Dermis microvascular lymphatic vessel endothelial cell (primary cell): ENCODE results near the gene PIGR. TPM values are rescaled to one million over a fixed set of nuclear protein-coding genes. Genes with fewer than 3 reads are reported as not detected.

ENCODE experiments used
- DNase-seq, 2 donors: peaks; one replicate each; pipeline versions ENCODE4 v3.0.0 to v3.0.0-alpha.2; 2010; ENCODE audit warnings: low read depth in 2 of 2
- total RNA-seq: library from RNA; depleted of rRNA; stranded (reverse); fragments of >200 nt; gene quantifications from 2 replicates; pipeline ENCODE4 v1.2.1, GENCODE V29; 2014

The PIGR gene
- total RNA-seq, 1 donor from 2014 or later = not detected

DNA sequence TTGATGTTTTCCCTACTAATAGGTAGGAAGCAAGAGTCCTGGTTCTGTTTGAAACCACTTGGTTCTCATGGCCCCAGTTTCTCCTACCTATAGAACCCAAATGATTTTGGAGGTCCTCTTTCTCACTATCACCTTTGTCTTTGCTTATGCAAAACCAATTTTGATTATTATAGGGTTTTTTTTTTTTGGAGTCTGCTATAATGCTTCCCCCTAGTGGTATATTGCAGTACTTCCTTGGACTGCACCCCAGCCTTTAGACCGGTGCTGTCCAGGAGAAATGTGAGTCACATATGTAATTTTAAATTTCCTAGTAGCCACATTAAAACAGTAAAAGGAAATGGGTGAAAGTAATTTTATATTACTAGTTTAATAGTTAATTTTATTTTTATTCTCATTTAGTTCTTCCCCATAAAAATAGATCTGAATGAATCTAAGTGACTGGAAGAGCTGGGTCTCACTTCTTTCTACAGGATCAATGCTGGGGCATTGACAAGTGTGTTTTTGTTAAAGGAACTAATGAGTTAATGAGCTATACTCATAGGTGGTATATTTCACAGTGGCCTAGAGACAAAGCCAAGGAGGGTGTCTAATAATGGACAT, 35.1 kb downstream of the PIGR start:
- DNase-seq = peak; percentile 40 to 62

DNA sequence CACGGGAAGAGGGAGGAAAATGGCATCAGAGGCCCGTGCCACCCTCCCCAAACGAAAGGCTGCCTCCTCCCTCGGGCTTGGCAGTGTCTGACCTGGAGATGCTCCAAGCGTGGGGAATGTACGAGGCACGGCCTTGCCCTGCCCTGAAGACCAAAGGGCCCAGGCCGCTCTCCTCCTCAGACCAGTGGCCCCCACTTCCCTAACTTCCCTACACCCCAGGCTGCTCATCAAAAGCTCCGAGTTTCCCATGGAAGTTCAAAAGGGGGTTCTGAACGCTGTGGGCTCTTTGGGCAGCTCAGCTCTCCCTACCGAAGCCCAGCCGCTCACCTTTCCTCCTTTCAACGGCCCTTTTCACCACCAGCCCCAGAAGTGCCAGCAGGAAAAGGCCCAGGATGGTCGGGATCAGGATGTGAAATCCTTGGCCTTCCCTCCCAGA, 36.4 kb downstream of the PIGR start:
- no peak for DNase-seq

DNA sequence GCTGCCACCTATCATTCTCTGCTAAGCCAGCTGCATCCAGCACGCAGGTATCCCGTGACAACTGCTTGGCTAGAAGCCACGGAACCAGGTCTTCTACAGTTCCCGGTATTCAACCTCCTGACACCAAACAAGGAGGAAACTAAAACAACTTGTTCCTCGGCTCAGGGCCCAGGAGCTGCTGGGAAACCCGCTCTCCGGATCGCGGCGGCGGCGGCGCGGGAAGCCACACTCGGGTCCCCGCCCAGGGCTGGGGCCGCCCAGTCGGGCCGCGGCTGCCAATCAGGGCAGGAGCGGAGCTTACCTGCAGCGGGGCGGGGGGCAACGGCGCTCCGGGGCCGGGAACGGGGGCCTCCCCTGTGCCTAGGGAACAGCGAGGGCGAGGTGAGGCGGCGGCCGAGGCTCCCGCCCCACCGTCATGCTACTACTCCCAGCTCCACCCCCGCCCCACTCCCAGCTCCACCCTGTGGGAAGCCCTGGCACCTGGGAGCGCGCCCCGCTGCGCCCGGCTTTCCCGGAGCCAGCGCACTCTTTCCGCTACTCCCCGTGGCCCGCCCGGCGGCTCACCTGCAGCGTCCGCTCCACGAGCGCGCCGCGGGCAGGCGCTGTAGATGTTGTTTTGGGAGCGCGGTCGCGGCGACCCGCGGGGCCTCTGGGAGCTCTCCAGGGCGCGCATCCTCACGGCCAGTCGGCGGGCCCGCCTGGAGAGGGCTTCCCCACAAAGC, 36.9 kb downstream of the PIGR start:
- no peak for DNase-seq

DNA sequence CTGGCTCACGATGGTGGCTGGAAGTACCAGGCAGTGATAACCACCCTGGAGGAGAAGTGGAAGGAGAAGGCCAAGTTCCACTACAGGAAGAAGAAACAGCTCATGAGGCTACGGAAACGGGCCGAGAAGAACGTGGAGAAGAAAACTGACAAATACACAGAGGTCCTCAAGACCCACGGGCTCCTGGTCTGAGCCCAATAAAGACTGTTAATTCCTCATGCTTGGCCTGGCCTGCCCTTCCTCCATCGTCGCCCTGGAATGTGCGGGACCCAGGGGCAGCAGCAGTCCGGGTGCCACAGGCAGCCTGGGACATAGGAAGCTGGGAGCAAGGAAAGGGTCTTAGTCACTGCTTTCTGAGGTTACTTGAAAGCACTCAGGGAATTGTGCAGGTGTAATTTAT, 38.2 kb downstream of the PIGR start:
- no peak for DNase-seq

DNA sequence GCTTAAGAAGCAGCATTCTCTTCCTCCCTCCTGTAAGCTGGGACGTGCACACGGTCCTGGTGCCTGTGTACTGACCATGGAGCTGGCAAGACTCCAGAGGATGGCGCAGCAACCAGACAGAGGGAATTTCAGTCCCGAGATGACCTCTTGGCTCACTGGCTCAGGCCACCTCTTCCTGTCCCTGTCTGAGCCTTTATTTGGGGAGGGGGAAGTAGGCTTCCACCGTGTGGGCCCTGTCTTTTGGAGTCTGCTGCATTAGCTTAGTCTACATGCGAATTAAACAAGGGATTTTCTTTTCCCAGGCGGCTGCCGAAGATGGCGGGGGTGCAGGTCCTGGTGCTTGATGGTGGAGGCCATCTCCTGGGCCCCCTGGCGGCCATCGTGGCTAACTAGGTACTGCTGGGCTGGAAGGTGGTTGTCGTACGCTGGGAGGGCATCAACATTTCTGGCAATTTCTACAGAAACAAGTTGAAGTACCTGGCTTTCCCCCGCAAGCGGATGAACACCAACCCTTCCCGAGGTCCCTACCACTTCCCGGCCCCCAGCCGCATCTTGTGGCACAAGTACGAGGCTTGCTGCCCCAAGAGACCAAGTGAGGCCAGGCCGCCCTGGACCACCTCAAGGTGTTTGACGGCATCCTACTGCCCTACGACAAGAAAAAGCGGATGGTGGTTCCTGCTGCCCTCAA, 38.8 kb downstream of the PIGR start:
- peak in 1 of 2 donors; percentile 22 for DNase-seq

DNA sequence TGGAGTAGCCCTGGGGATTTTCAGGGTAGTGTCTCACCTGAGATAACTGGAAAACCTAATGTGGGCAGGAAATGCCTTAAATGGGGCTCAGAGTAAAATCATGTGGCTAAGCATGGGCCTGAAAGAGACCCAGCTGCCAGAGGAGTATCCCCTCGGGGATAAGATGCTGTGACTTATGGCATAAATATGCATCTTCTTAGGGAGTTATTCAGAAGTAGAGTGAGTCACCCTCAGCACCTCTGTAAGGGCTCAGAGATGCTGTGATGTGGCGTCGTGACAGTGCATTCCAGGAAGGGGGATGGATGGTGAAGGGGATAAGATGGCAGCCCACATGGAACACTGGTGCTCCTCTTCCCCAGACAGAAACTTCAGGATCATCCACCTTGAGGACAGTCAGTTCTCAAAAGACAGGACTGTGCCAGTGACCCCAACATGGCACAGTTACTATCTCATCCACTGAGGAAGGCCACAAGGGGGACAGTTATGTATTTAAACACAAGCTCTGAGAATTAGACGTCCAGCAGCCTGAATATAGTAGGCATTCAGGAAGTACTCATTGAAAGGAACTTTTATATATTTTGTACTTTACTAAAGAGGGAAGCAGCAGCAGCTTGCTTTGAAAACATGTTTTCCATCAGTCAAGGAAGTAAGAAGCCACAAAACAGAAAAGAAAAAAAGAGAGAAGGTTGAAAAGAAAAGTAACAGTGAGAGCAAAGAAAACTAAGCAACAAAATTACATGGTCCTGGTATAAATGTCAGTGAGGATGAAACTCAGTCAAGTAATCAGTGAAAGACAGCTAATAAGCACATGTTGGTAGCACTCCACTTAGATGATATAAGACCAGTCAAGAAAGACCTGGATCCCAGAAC, 40.7 kb downstream of the PIGR start:
- DNase-seq = no peak

DNA sequence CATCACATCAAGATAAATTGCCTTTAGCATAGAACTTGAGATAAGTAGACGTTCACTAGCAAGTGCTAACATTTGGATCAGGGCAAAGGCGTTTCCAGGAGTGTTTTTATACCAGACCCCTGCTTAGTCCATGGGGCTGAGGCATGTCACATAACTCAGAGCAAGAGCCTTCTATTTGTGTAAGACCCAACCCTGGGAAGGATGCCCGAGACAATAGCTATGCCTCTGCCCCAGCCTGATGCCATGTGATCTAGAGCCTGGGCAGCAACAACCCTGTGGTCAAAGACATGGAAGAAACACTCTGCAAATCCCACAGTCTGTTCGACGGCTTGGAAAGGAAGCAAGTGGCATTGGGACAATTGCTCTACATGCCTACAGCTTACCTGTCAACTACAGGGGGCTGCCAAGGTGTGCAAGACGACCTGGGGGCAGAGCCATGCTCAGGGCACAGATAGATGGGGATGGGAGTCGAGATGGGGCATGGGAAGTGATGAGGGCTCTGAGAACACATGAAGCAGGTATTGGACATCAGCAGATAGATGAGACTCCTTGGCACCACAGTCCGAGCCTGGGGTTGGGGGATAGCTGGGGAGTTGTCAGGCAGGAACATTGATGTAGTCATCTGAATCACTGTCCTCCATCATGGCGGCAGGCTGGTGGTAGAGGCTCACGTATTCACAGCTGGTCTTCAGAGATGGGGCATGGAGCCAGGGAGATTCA, 41.7 kb downstream of the PIGR start:
- no peak for DNase-seq

DNA sequence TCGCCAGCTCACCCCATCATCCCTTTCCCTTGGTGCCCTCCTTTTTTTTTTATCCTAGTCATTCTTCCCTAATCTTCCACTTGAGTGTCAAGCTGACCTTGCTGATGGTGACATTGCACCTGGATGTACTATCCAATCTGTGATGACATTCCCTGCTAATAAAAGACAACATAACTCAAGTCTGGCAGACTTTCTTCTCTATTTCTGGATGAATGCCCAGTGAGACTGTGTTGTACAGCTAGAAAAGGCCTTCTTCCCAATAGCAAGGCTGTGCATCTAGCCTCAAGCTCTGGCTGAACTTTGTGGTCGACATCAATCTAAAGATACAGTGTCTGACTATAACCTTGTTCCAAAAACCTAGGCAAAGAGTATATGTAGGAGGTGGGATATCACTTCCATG, 42.6 kb downstream of the PIGR start:
- no peak for DNase-seq

DNA sequence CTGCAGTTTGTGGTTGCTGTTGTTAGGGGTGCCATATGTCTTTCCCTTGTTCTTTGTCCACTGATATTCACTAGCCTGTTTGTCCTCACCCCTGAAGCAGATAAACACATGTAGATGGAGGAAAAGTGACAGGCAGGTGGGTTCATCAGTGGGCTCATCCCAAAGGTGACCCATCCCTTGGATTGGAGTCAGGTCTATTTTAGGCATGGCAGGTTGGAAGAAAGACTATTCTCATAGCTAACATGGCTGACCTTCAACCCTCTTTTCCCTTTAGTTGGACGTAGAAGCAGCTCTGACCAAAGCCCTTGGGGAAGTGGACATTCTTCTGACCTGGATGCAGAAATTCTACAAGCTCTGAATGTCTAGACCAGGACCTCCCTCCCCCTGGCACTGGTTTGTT, 43.6 kb downstream of the PIGR start:
- DNase-seq = no peak

DNA sequence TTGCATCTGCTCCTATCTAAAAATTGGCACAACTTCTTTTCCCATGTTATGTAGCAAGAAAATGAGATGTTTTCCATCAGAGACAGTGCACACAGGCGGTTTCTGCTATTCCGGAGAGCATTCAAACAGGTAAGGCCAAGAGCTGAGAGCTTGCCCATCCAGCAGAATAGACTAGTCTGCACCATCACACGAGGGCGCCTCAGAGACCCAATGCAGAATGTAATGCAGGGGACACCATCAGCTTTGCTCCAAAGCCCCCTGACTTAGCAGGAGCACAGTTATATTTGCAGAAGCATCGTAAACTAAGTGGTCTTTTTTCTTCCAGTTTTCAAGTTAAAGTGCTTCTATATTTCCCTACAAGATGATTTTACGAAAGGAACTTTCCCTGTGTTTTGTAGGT, 44.3 kb downstream of the PIGR start:
- DNase-seq = no peak

DNA sequence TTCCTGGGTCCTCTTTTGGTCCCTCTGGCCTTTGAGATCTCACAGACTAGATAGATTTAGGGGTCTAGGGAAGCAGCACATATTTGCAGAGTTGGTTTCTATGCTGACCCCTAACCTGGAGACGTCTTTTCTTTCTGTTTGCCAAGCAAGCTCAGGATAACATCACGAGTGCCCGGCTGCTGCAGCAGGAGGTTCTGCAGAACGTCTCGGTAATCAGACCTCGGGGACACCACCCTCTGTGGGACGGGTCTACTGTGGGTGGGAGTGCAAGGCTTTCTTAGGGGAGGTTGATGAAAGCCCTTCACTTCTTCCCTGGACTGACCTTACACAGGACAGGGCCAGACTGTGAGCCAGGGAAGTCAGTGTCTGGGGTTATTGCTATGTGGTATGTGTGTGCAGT, 46.1 kb downstream of the PIGR start:
- DNase-seq = no peak

DNA sequence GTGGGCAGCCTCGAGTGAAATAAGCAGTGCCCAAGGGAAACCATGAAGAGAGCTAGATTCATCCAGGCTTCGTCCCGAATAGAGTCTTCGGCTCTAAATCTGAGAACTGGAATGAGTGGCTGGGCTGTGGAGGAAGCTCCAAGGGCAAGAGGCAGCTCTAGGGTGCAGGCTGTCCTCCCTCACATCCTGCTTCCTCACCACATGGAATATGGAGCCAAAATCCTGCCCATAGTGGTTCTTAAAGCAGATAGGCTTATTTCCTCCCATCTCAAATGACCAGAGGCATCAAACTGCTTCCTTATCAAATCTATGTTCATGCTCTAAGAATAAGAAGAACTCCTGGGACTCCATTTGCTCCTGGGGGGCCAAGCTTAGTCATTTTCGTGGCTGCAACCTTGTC, 46.5 kb downstream of the PIGR start:
- no peak for DNase-seq

DNA sequence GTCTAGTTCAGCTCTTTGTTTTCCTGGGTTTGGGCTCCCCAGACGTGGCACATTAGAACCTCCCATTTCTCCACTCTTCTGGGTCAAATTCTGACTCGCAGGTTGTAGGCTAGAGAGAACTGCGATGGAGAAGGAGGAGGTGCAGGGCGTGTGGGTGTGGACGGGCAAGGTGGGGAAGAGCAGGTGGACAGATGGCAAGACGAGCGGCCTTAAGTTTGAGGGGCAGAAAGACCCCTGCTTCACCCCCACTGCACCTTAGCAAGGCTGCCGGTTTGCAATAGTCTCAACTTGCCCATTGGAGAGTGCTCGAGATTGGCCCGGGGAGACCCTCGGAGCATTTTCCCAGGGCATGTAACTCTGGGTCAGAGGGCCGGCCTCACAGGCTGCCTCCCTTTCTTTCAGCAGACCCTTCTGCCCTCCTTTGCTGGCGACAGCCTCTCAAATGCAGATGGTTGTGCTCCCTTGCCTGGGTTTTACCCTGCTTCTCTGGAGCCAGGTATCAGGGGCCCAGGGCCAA, 47.3 kb downstream of the PIGR start:
- DNase-seq = no peak

DNA sequence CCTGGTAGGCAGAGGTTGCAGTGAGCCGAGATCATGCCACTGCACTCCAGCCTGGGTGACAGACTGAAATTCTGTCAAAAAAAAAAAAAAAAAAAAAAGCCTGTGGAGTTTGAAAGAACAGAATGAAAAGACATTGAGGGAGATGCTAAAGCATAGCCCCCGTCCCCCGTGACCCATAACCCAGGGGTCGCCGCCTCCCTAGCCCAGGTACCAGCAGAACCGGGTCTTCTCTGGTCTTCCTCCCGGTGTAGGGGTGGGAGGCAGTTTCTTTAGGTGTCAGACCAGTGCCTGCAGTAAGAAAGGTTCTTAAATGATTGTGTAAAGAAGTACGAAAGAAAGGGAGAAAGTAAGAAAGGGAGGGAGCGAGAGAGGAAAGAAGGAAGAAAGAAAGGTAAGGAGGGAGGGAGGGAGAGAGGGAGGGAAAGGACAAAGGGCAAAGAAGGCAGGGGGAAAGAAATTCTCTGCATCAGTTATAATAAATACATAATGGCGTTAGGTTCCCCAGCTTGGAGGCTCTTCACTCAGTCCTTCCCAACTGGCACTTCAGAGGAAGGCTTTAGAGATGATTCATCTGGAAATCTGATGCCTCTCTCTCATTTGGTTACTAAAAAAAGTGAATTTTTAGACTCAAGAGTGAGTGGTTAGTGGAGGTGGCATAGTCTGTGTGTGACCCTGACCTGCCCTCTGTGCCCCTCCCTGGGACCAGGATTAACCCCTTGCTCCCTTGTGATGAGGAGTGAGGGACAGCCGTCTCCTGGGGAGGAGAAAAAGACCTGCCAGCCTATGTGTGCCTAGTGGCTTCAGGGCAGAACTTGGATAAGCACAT, 48.0 kb downstream of the PIGR start:
- no peak for DNase-seq

DNA sequence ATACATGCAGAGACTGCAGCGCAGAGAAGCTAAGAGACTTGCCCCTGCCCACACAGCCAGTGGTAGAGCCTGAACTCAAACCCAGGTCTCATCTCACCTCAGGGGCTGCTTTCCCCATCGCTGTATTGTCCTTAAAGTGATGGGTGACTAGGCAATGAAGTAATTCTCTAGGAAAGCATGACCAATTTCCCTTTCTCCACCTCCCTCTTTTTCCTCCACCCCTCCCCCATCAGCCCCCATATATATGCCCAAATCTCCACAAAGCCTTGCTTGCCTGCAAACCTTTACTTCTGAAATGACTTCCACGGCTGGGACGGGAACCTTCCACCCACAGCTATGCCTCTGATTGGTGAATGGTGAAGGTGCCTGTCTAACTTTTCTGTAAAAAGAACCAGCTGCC, 49.1 kb downstream of the PIGR start, which contains the start of gene IL24:
Gene IL24, plus strand, starts transcription at position 269 of the 400 bp plus-strand sequence. CDS start 390 bp downstream, outside the sequence.
- no peak for DNase-seq

DNA sequence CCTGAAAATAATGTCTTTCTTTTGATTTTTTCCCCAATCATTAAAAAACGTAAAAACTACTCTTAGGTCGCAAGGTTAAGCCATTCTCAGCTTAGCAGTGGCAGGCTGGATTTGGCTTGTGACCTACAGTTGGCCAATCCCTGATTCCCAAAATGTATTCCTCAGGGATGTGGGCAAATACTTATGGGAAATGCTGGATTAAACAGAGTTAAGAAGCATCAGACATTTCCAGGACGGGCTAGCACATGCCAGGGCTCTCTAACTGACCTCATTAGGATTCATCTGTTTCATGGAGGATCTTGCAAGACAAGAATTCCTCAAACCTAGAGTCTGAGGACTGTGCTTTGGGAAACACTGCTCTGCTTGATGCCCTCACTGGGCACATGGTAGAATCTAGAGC, 50.0 kb downstream of the PIGR start:
- no peak for DNase-seq

DNA sequence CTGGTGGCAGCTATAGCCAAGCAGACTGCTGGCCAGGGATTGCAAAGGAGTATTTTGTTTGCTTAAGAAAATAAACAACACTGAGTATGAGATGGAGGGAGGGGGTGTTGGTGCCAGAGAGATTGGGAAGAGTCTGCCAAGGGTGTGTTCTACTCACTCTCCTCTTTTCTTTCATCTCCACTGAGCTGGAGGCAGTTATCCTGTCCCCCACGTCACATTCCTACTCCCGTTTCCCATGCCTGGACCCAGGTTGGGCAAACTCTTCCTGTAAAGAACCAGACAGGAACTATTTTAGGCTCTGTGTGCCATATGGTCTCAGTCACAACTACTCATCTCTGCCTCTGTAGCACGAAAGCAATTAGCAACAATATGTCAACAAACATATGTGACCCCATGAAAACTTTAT, 50.4 kb downstream of the PIGR start:
- DNase-seq = no peak

DNA sequence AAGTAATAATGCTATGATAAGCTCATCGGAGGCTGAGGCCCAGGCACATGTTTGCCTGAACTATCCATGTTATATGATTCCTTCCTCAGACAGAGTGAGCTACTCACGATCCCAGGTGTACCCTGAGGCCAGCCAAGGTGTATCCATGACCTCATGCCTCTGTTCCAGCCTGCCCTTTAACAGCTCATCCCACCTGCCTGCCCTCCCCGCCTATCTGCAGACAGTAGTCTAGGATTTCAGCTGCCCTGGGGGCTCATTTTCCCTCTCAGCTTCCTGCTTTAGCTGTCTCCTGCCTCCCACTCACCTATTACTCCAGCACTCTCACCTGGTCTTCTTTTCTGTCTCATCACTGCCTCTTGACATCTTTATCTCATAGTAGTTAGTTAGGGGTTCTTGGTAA, 50.9 kb downstream of the PIGR start:
- DNase-seq = no peak

DNA sequence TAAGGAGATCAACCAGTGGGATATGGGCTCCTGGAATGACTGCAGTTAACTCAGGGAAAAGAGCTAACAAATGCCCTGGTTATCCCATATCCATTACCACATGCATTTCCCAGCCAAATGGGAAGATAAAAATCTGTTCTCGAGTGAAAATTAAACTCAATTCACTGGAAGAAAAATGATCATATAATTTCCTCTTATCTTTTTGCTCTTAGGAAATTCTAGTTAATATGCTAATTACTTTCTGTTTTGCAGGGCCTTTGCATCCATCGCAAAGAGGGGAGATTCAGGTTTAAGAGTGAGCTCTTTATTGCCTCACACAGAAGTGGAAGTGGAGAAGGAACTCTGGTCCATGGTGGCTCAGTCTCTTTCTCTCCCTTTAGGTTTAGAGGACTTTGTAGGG, 52.9 kb downstream of the PIGR start:
- no peak for DNase-seq

DNA sequence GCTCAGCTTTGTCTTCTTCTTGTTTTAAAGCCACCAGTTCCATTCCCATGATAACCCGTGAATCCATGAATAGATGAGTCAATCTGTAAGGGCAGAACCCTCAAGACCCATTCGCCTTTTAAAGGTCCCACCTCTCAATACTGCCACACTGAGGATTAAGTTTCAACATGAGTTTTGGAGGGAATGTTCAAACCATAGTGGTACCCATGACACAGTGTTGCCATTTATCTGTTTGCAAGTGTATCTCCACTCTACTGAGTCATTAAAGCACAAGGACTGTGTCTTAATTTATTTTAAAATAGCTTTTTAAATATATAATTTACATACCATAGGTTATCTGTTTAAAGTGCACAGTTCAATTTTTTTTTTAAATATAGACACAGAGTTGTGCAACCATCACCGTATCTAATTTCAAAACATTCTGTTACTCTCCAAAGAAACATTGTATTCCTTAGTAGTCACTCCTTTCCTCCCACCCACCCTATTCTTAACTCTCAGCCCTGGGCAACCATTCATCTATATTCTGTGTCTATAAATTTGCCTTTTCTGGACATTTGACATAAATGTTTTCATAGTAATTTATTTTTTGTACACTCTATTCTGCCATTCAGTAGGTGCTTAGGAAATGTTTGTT, 53.8 kb downstream of the PIGR start:
- DNase-seq = no peak
